Sigmoid colon (tissue), 7 donors: ENCODE measurements around the gene TMED4. TPM values are rescaled to one million over a fixed set of nuclear protein-coding genes. Genes with fewer than 3 reads are reported as not detected.

ENCODE experiments used
- DNase-seq: peaks from one replicate; pipeline ENCODE4 v3.0.0-alpha.2; 2019
- H3K27ac ChIP-seq, 4 donors: fragments of 200-600 bp; sonication (generic); one replicate each; pipeline ENCODE4 v1.5.1; 2016 to 2019; ENCODE audit warnings: mild to moderate bottlenecking in 1 of 4
- H3K27me3 ChIP-seq, 3 donors: fragments of 200-600 bp; sonication (generic); one replicate each; pipeline ENCODE4 v1.5.1; 2019; ENCODE audit warnings: mild to moderate bottlenecking in 1 of 3
- H3K36me3 ChIP-seq, 4 donors: fragments of 200-600 bp; sonication (generic); one replicate each; pipeline ENCODE4 v1.5.1; 2016 to 2019
- H3K4me1 ChIP-seq, 4 donors: fragments of 200-600 bp; sonication (generic); one replicate each; pipeline ENCODE4 v1.5.1; 2017 to 2019
- H3K4me3 ChIP-seq, 4 donors: fragments of 200-600 bp; sonication (generic); one replicate each; pipeline ENCODE4 v1.5.1; 2017 to 2019; ENCODE audit warnings: mild to moderate bottlenecking in 2 of 4, moderate library complexity in 1 of 4
- H3K9me3 ChIP-seq, 4 donors: fragments of 200-600 bp in 3 of 4; sonication (generic) in 3 of 4; one replicate each; pipeline versions ENCODE4 v1.5.1 to v1.6.1; 2013 to 2019
- EP300 ChIP-seq, 4 donors: sonication (generic); formaldehyde crosslinking; IDR thresholded peaks; one replicate each; pipeline ENCODE4 v1.6.1; 2017; ENCODE audit warnings: antibody characterized with exemption in 4 of 4
- POLR2A ChIP-seq, 2 donors: fragments of 450-650 bp; IDR thresholded peaks; one replicate each; pipeline ENCODE4 v1.6.1; 2016; ENCODE audit warnings: antibody characterized with exemption in 2 of 2, mild to moderate bottlenecking in 2 of 2, moderate library complexity in 2 of 2
- POLR2AphosphoS5 ChIP-seq, 4 donors: sonication (generic); formaldehyde crosslinking; IDR thresholded peaks; one replicate each; pipeline ENCODE4 v1.6.1; 2017; ENCODE audit warnings: antibody characterized with exemption in 4 of 4
- WGBS, 2 donors: extraction: QIAGEN DNeasy Blood & Tissue Kit; methylation state at CpG; one replicate each; pipeline ENCODE4 v1.1.7; 2013; 5-methylcytosine and 5-hydroxymethylcytosine counted together
- intact Hi-C: fragments of 100-400 bp; cut with DNase I; formaldehyde crosslinking; loops from one replicate; pipeline ENCODE4 v1.15.1; 2023
- polyA plus RNA-seq, 3 donors: library from polyadenylated mRNA; stranded (reverse); fragments of 200-250 nt; gene quantifications; one replicate each; pipeline ENCODE4 v1.2.3, GENCODE V29; 2013
- total RNA-seq, 4 donors: library from RNA; depleted of rRNA; stranded (reverse); fragments of >200 nt; gene quantifications; one replicate each; pipeline ENCODE4 v1.1.0, GENCODE V29; 2016
- TF ChIP-seq, protein P1 (sequence below), 4 experiments: fragments of 450-650 bp in 3 of 4; fragments of 200-600 bp in 1 of 4; IDR thresholded peaks; one replicate each; pipeline ENCODE4 v1.5.1; 2016 to 2019; ENCODE audit warnings: antibody characterized with exemption in 4 of 4, mild to moderate bottlenecking in 3 of 4, moderate library complexity in 2 of 4
- donor health status: healthy with polysubstance abuse.
- donor health status: Bipolar disorder and iron deficiency.
- donor health status: healthy.

TMED4 gene
- total and polyA plus RNA-seq, 7 donors: 18.6 to 209 (median 114) TPM

DNA sequence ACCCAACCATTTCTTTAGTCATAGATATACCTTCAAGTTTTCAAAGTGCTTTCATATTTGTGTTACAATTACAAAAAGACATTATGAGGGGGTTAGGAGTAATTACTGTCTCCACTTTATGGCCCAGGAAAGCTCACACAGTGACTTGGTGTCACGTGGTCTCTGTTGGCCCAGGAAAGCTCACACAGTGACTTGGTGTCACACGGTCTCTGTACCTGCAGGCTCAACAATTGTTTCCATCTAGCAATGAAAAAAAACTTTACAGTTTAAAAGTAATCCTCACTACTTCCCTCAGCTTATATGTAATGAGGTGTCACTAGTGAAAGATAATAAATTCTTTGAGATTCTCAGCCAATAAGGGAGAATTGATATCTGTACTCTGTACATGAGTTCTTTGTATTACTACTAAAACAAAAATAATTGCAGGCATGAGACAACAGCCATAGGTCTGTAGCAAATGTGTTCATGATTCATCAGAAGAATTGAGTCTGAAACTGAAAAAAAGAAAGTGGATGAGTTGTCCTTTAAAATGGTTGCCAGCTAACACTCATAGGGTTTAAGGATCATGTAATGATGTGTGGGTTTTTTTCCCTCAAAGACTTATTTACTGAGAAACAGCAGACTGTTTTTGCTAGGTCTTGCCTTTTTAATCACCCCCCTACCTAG, 35.3 kb upstream of the TMED4 start:
- Histone ChIP-seq H3K36me3 (no peaks in the 10 kb centered on the region), H3K4me1 (peaks cover 0 to 47% (median 38%) of the 10 kb centered on the region in 4 donors), H3K9me3 (no peaks in the 10 kb centered on the region), H3K27ac (no peak overlapping the region), H3K27me3 (no peaks in the 10 kb centered on the region), H3K4me3 (no peak overlapping the region)
- 19 to 43% methylated on average over 2 of the region's 2 CpGs for WGBS, 2 donors
- DNase-seq: no peak
- intact Hi-C loops: no loop called here
- no peak for TF ChIP-seq POLR2AphosphoS5 (IDR thresholded peaks at IDR 0.05)
- no peak for TF ChIP-seq EP300 (IDR thresholded peaks at IDR 0.05)
- no peak for TF ChIP-seq POLR2A (IDR thresholded peaks at IDR 0.05)
- TF ChIP-seq, protein P1, sequence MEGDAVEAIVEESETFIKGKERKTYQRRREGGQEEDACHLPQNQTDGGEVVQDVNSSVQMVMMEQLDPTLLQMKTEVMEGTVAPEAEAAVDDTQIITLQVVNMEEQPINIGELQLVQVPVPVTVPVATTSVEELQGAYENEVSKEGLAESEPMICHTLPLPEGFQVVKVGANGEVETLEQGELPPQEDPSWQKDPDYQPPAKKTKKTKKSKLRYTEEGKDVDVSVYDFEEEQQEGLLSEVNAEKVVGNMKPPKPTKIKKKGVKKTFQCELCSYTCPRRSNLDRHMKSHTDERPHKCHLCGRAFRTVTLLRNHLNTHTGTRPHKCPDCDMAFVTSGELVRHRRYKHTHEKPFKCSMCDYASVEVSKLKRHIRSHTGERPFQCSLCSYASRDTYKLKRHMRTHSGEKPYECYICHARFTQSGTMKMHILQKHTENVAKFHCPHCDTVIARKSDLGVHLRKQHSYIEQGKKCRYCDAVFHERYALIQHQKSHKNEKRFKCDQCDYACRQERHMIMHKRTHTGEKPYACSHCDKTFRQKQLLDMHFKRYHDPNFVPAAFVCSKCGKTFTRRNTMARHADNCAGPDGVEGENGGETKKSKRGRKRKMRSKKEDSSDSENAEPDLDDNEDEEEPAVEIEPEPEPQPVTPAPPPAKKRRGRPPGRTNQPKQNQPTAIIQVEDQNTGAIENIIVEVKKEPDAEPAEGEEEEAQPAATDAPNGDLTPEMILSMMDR (IDR thresholded peaks at IDR 0.05): no peak

DNA sequence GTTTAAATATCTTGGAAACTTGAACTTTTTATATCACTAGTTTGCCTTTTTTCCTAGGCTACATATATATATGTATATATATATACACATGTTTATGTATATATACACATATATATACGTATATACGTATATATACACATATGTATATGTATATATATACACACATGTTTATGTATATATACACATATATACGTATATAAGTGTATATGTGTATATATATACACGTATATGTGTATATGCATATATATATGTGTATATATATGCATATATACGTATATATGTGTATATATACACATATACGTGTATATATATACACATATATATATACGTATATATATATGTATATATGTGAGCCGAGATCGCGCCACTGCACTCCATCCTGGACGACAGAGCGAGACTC, 34.5 kb upstream of the TMED4 start:
- H3K9me3 ChIP-seq: no peaks in the 10 kb centered on the region
- intact Hi-C loops: no loop called here
- 90 to 91% methylated on average over 12 of the region's 12 CpGs for WGBS, 2 donors
- H3K27ac ChIP-seq: no peak overlapping the region
- H3K36me3 ChIP-seq: no peaks in the 10 kb centered on the region
- H3K4me3 ChIP-seq: no peak overlapping the region
- TF ChIP-seq POLR2AphosphoS5 (IDR thresholded peaks at IDR 0.05): no peak
- H3K27me3 ChIP-seq: no peaks in the 10 kb centered on the region
- no peak for DNase-seq
- H3K4me1 ChIP-seq: peaks cover 0 to 39% (median 31%) of the 10 kb centered on the region in 4 donors

DNA sequence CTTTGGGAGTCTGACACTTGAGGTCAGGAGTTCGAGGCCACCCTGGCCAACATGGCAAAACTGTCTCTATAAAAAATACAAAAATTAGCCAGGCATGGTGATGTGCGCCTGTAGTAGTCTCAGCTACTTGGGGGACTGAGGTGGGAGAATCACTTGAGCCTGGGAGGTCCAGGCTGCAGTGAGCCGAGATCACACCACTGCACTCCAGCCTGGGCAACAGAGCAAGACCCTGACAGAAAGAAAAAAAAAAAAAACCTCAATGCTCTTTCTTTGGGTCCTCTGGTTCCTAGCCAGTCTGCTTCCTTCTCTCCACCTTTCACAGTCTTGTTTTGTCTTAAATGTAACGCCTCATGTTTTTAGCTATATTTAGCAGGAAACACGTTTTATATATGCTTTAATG, 33.8 kb upstream of the TMED4 start:
- WGBS, 2 donors: 86 to 89% methylated on average over 5 of the region's 5 CpGs
- intact Hi-C loops: no loop called here
- no peaks in the 10 kb centered on the region for H3K9me3 ChIP-seq
- H3K36me3 ChIP-seq: no peaks in the 10 kb centered on the region
- TF ChIP-seq POLR2A (IDR thresholded peaks at IDR 0.05): no peak
- TF ChIP-seq, protein P1 (IDR thresholded peaks at IDR 0.05): no peak
- TF ChIP-seq POLR2AphosphoS5 (IDR thresholded peaks at IDR 0.05): no peak
- TF ChIP-seq EP300 (IDR thresholded peaks at IDR 0.05): no peak
- H3K27me3 ChIP-seq: no peaks in the 10 kb centered on the region
- DNase-seq: no peak
- H3K27ac ChIP-seq: peak overlapping the region in 2 of 4 donors; percentile 30 to 34
- peaks cover 0 to 32% (median 26%) of the 10 kb centered on the region in 4 donors for H3K4me1 ChIP-seq
- H3K4me3 ChIP-seq: no peak overlapping the region

DNA sequence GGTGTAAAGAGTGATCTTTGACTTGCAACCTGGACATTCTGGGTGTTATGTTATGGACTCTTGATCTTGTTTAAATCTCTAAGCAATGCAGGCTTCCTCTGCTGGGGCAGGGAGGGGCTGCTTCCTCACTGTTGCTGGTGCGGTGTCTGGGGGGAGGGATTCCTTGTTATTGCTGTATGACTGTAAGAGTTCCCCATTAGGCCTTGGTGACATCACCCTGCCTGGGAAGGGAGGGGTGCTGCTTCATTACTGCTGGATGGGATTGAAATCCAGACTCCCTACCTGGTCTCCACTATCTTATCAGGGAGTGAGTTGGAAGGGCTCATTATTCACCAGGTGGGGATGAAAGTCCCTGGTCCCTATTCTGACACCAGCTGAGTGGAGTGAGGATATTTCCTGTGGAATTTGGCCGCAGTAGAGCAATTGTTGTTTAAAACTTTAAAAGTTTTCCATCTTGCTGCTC, 33.1 kb upstream of the TMED4 start:
- TF ChIP-seq, protein P1 (IDR thresholded peaks at IDR 0.05): no peak
- no peak for TF ChIP-seq POLR2AphosphoS5 (IDR thresholded peaks at IDR 0.05)
- TF ChIP-seq EP300 (IDR thresholded peaks at IDR 0.05): no peak
- TF ChIP-seq POLR2A (IDR thresholded peaks at IDR 0.05): no peak
- DNase-seq: peak; percentile 75
- peak overlapping the region in 2 of 4 donors; percentile 30 to 34 for H3K27ac ChIP-seq
- H3K9me3 ChIP-seq: no peaks in the 10 kb centered on the region
- 25 to 47% methylated on average over 2 of the region's 2 CpGs for WGBS, 2 donors
- no peaks in the 10 kb centered on the region for H3K36me3 ChIP-seq
- no peak overlapping the region for H3K4me3 ChIP-seq
- peaks cover 0 to 27% (median 22%) of the 10 kb centered on the region in 4 donors for H3K4me1 ChIP-seq
- intact Hi-C loops: no loop called here
- H3K27me3 ChIP-seq: no peaks in the 10 kb centered on the region

DNA sequence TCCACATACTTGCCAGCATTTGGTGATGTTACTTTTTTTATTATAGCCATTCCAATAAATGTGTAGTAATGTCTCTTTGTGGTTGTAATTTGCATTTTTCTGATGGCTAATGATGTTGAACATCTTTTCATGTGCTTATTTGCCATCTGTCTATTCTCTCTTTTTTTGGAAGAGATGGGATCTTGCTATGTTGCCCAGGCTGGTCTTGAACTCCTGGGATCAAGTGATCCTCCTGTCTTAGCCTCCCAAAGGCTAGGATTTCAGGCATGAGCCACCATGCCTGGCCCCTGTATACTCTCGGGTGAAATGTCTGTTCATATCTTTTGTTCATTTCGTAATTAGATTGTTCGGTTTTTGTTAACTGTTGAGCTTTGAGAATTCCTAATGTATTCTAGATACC, 27.8 kb upstream of the TMED4 start:
- TF ChIP-seq, protein P1 (IDR thresholded peaks at IDR 0.05): no peak
- no peak for TF ChIP-seq POLR2AphosphoS5 (IDR thresholded peaks at IDR 0.05)
- no peak for TF ChIP-seq POLR2A (IDR thresholded peaks at IDR 0.05)
- TF ChIP-seq EP300 (IDR thresholded peaks at IDR 0.05): no peak
- 91 to 93% methylated on average over 3 of the region's 3 CpGs for WGBS, 2 donors
- Histone ChIP-seq H3K9me3 (no peaks in the 10 kb centered on the region), H3K27ac (no peak overlapping the region), H3K4me1 (peaks cover 0 to 32% (median 28%) of the 10 kb centered on the region in 4 donors), H3K4me3 (no peak overlapping the region), H3K27me3 (no peaks in the 10 kb centered on the region), H3K36me3 (peaks cover 0 to 2% (median 0%) of the 10 kb centered on the region in 4 donors)
- DNase-seq: no peak
- intact Hi-C loops: loop anchor here (5.0 to 10.0 kb wide), 2 partner anchors 277 to 505 kb away; partner anchors contain the start of genes PURB and TBRG4
